ENCODE measurements around the gene NPW.

DNA sequence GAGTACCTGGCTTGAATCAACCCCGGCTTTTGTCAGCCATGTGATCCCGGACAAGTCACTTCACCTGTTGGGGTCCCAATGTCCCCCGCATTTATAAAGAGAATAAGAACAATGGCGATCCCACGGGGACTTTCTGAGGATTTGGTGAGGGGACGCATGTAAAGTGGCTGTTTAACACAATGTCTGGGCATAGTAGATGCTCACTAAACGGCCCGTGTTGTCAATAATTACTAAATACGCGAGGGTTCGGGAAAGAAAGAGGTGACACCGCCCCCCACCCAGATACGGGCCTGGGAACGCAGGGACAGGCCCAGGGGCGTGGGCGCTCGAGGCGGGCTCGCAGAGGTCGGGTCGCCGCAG, 28.0 kb upstream of the NPW start:
- TF ChIP-seq, protein P1, sequence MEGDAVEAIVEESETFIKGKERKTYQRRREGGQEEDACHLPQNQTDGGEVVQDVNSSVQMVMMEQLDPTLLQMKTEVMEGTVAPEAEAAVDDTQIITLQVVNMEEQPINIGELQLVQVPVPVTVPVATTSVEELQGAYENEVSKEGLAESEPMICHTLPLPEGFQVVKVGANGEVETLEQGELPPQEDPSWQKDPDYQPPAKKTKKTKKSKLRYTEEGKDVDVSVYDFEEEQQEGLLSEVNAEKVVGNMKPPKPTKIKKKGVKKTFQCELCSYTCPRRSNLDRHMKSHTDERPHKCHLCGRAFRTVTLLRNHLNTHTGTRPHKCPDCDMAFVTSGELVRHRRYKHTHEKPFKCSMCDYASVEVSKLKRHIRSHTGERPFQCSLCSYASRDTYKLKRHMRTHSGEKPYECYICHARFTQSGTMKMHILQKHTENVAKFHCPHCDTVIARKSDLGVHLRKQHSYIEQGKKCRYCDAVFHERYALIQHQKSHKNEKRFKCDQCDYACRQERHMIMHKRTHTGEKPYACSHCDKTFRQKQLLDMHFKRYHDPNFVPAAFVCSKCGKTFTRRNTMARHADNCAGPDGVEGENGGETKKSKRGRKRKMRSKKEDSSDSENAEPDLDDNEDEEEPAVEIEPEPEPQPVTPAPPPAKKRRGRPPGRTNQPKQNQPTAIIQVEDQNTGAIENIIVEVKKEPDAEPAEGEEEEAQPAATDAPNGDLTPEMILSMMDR (conservative IDR thresholded peaks at IDR 0.05), result no peak
- TF ChIP-seq ZFX (IDR thresholded peaks at IDR 0.05), result no peak
